PC-9 (cell line): ENCODE results near the gene G0S2. TPM values are rescaled to one million over a fixed set of nuclear protein-coding genes. Genes with fewer than 3 reads are reported as not detected.

Experiments
- BruUV-seq: library from RNA; stranded (reverse); fragments of 400-500 nt; replicated peaks from 2 replicates; lab custom pipeline; 2021; lab: Mats Ljungman, UMichigan
- CTCF ChIA-PET: fragments of 300-600 bp; sonication (Branson Sonifier 250); formaldehyde crosslinking; loops from one replicate; lab custom pipeline; 2022; ENCODE audit warnings: antibody characterized with exemption; lab: Charles Lee
- POLR2A ChIA-PET: fragments of 300-600 bp; sonication (Branson Sonifier 250); formaldehyde crosslinking; loops from one replicate; lab custom pipeline; 2022; ENCODE audit warnings: antibody characterized with exemption; ENCODE audit not compliant: unreplicated experiment; lab: Charles Lee
- DNase-seq, 2 experiments: peaks; one replicate each; pipeline versions ENCODE4 v3.0.0 to v3.0.0-alpha.2; 2015 to 2022; ENCODE audit warnings: mixed read lengths in 1 of 2
- H2AFZ ChIP-seq: fragments of 200-600 bp; sonication (generic); 2 replicates; pipeline ENCODE4 v1.8.1; 2017; ENCODE audit warnings: antibody characterized with exemption
- H3F3A ChIP-seq: fragments of 200-600 bp; sonication (generic); 2 replicates; pipeline ENCODE4 v1.8.1; 2017; ENCODE audit warnings: antibody characterized with exemption, mild to moderate bottlenecking, low read depth; ENCODE audit not compliant: insufficient read depth
- H3K27ac ChIP-seq: fragments of 200-600 bp; sonication (generic); 2 replicates; pipeline ENCODE4 v1.6.1; 2016; ENCODE audit warnings: mixed run types
- H3K27me3 ChIP-seq: fragments of 200-600 bp; sonication (generic); 2 replicates; pipeline ENCODE4 v1.6.1; 2016; ENCODE audit warnings: low read depth, mixed run types; ENCODE audit not compliant: insufficient read depth
- H3K36me3 ChIP-seq: fragments of 200-600 bp; sonication (generic); 2 replicates; pipeline ENCODE4 v1.6.1; 2016; ENCODE audit warnings: low read depth, mixed run types
- H3K4me1 ChIP-seq: fragments of 200-600 bp; sonication (generic); replicated peaks from 2 replicates; pipeline ENCODE4 v1.6.1; 2016; ENCODE audit warnings: mixed run types; ENCODE audit not compliant: insufficient read depth
- H3K4me2 ChIP-seq: fragments of 200-600 bp; sonication (generic); 2 replicates; pipeline ENCODE4 v1.6.1; 2017; ENCODE audit warnings: mixed run types
- H3K4me3 ChIP-seq: fragments of 200-600 bp; sonication (generic); 2 replicates; pipeline ENCODE4 v1.6.1; 2016; ENCODE audit warnings: mixed run types
- H3K79me2 ChIP-seq: fragments of 200-600 bp; sonication (generic); 2 replicates; pipeline ENCODE4 v1.6.1; 2017; ENCODE audit warnings: low read depth, mixed run types
- H3K9me2 ChIP-seq: fragments of 200-600 bp; sonication (generic); 2 replicates; pipeline ENCODE4 v1.8.1; 2017; ENCODE audit warnings: mild to moderate bottlenecking; ENCODE audit not compliant: insufficient read depth
- H3K9me3 ChIP-seq: fragments of 200-600 bp; sonication (generic); 2 replicates; pipeline ENCODE4 v1.8.1; 2016; ENCODE audit warnings: low read depth; ENCODE audit not compliant: insufficient read depth
- H4K20me1 ChIP-seq: fragments of 200-600 bp; sonication (generic); 2 replicates; pipeline ENCODE4 v1.8.1; 2017; ENCODE audit not compliant: insufficient read depth
- EZH2 ChIP-seq: fragments of 200-600 bp; sonication (generic); IDR thresholded peaks from 2 replicates; pipeline ENCODE4 v1.8.0; 2017; ENCODE audit warnings: antibody characterized with exemption, low read depth
- intact Hi-C: fragments of 100-400 bp; cut with micrococcal nuclease; formaldehyde crosslinking; loops from one replicate; pipeline ENCODE4 v1.10.0; 2022; ENCODE audit not compliant: unreplicated experiment
- total RNA-seq: library from RNA; stranded (reverse); gene quantifications from 2 replicates; pipeline ENCODE4 v1.2.3, GENCODE V29; 2021
- TF ChIP-seq, protein P1 (sequence below): fragments of 200-600 bp; sonication (generic); conservative IDR thresholded peaks from 2 replicates; pipeline ENCODE4 v1.6.1; 2017; ENCODE audit warnings: mixed run types, antibody characterized with exemption, mild to moderate bottlenecking, moderate library complexity

The G0S2 gene
- total RNA-seq, 1 experiment from 2014 or later: 2.4 TPM

DNA sequence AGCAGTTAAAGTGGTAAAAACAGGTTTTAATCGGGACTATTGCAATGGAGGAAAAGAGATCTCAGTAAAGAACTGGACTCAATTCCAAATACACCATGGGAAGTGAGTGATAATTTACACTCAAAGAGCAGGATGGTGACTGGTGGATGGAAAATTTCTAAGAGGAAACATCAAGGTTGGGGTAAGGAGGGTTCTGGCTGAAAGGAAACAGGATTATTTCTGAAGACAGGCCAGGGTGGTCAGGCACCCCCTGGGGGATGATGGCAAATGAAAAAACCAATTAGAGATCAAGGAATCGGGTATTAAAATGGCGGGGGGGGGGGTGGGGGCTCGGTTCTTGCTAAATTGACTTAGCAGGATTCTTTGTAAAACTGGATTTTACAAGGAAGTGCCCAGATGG is 17.1 kb downstream of the G0S2 start:
- Histone ChIP-seq H3K9me2 (no peaks in the 10 kb centered on the region), H3K79me2 (no peaks in the 10 kb centered on the region), H3K9me3 (no peaks in the 10 kb centered on the region), H4K20me1 (no peaks in the 10 kb centered on the region), H3K4me3 (no peak overlapping the region), H2AFZ (no peak overlapping the region), H3K36me3 (no peaks in the 10 kb centered on the region), H3K4me2 (no peak overlapping the region), H3K4me1 (0 out of 2 replicates have a peak, but pooled peaks cover 4% of the 10 kb centered on the region), H3F3A (no peaks in the 10 kb centered on the region), H3K27me3 (no peaks in the 10 kb centered on the region), H3K27ac (no peak overlapping the region)
- POLR2A ChIA-PET: no interaction called here
- CTCF ChIA-PET: interaction anchor here (1.9 kb wide), 1 partner anchor 43 kb away, joined by 5 read pairs; no protein-coding TSS in a partner anchor
- TF ChIP-seq EZH2: no peak
- TF ChIP-seq, protein P1, sequence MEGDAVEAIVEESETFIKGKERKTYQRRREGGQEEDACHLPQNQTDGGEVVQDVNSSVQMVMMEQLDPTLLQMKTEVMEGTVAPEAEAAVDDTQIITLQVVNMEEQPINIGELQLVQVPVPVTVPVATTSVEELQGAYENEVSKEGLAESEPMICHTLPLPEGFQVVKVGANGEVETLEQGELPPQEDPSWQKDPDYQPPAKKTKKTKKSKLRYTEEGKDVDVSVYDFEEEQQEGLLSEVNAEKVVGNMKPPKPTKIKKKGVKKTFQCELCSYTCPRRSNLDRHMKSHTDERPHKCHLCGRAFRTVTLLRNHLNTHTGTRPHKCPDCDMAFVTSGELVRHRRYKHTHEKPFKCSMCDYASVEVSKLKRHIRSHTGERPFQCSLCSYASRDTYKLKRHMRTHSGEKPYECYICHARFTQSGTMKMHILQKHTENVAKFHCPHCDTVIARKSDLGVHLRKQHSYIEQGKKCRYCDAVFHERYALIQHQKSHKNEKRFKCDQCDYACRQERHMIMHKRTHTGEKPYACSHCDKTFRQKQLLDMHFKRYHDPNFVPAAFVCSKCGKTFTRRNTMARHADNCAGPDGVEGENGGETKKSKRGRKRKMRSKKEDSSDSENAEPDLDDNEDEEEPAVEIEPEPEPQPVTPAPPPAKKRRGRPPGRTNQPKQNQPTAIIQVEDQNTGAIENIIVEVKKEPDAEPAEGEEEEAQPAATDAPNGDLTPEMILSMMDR: no peak
- no peak for DNase-seq
- intact Hi-C loops: loop anchor here (2.0 kb wide), 2 partner anchors 39 to 63 kb away; partner anchors contain the start of gene LAMB3
- BruUV-seq: no TSS peak

DNA sequence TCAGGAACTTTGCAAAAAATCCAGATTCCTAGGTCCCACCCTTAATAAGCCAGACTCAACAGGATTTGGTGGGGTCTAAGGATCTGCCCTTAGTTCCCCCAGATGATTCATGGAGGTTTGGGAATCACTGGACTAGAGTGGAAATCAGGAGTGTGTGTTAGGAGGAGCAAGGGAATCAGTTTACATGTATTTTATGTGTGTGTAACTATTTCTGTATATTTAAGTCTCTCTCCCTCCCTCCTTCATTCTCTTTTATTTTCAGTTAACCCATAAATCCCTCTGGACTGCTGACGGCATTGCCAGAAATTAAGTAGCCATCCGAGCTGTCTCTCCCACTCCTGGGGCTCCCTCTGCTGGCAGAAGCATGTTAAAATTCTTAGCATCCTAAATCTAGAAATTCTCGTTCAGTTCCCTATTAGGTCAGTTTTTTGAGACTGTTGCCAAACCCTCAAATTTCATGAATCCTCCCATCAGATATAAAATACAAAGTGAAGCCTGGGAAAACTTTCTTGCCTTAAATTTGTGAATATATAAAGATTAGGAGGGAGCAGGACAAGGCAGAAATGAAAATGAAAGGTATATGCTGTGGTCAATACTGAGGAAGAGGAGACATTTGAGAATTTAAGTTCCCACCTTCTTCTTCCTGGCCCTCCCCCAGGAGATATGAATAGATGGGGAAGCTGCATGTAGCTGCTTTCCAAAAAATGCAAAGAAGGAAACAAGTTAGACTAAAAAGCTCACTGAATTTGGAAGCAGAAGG is 17.7 kb downstream of the G0S2 start:
- TF ChIP-seq, protein P1: peak; percentile 96
- no peak for TF ChIP-seq EZH2
- H3K9me2 ChIP-seq: no peaks in the 10 kb centered on the region
- no TSS peak for BruUV-seq
- DNase-seq: peak; percentile 59 to 66
- H3K4me2 ChIP-seq: no peak overlapping the region
- intact Hi-C loops: loop anchor here (1.0 to 2.0 kb wide), 7 partner anchors 40 to 124 kb away; partner anchors contain the start of gene LAMB3
- H3K79me2 ChIP-seq: no peaks in the 10 kb centered on the region
- no peaks in the 10 kb centered on the region for H4K20me1 ChIP-seq
- ChIA-PET CTCF (interaction anchor here (0.7 kb wide), 1 partner anchor 1330 kb away, joined by 3 read pairs; no protein-coding TSS in a partner anchor), POLR2A (interaction anchor here (0.6 kb wide), 1 partner anchor 40 kb away, joined by 7 read pairs; no protein-coding TSS in a partner anchor)
- H3K27me3 ChIP-seq: no peaks in the 10 kb centered on the region
- H3K4me1 ChIP-seq: 0 out of 2 replicates have a peak, but pooled peaks cover 4% of the 10 kb centered on the region
- H3K9me3 ChIP-seq: no peaks in the 10 kb centered on the region
- H3F3A ChIP-seq: no peaks in the 10 kb centered on the region
- H3K36me3 ChIP-seq: no peaks in the 10 kb centered on the region
- H3K4me3 ChIP-seq: no peak overlapping the region
- no peak overlapping the region for H3K27ac ChIP-seq
- no peak overlapping the region for H2AFZ ChIP-seq

DNA sequence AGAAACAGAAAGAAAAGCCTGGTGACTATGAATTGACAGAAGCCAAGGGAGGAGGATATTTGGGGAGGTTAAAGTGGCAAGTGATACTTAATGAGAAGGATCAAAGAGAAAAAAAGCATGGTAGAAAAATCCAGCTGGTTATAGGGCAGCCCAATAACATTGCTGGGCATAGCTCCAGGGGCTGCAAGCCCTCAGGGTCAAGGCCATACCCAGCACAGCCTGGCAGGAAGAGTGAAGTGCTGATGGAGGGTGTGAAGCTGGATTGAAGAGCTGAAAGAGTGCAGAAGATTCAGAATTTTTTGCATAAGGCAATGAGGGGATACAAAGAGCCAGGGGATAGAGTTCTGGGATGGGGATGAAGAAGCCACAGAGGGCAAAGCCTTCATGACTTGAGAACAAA is 21.5 kb downstream of the G0S2 start:
- H3F3A ChIP-seq: no peaks in the 10 kb centered on the region
- H3K9me2 ChIP-seq: no peaks in the 10 kb centered on the region
- no peaks in the 10 kb centered on the region for H3K79me2 ChIP-seq
- H3K4me1 ChIP-seq: no peaks in the 10 kb centered on the region
- H3K9me3 ChIP-seq: no peaks in the 10 kb centered on the region
- TF ChIP-seq, protein P1: no peak
- TF ChIP-seq EZH2: no peak
- ChIA-PET POLR2A (no interaction called here), CTCF (interaction anchor here (0.6 kb wide), 1 partner anchor 72 kb away, joined by 3 read pairs; no protein-coding TSS in a partner anchor)
- no peaks in the 10 kb centered on the region for H4K20me1 ChIP-seq
- no peak overlapping the region for H2AFZ ChIP-seq
- H3K4me2 ChIP-seq: no peak overlapping the region
- DNase-seq: no peak
- H3K27me3 ChIP-seq: no peaks in the 10 kb centered on the region
- intact Hi-C loops: no loop called here
- no peak overlapping the region for H3K27ac ChIP-seq
- H3K36me3 ChIP-seq: no peaks in the 10 kb centered on the region
- H3K4me3 ChIP-seq: no peak overlapping the region
- no TSS peak for BruUV-seq
